Activated CD8-positive, alpha-beta memory T cell treated with anti-CD3 and anti-CD28 coated beads for 24 hours (primary cell): ENCODE results near the gene NAGS.
"Not testable (repeated sequence)": the region's sequence is repeated elsewhere in the genome, so short reads cannot be mapped to it uniquely, and the experiment has no call there.

Experiments
- DNase-seq: peaks from one replicate; pipeline ENCODE4 v3.0.0-alpha.2; 2020

The NAGS gene

GRCh38 chr17:44004077-44004760 is at the start of gene NAGS:
Gene NAGS (plus strand): TSS chr17:44004622. CDS start chr17:44004664, 42 bp downstream.
- no peak for DNase-seq

GRCh38 chr17:43956222-43956621 is 48.2 kb upstream of the NAGS start:
- no peak for DNase-seq

GRCh38 chr17:43958748-43959352 is 45.6 kb upstream of the NAGS start:
- DNase-seq, result no peak

- not testable (repeated sequence) for DNase-seq
Observed at GRCh38 chr17:43961292-43961691, 43.1 kb upstream of the NAGS start.

GRCh38 chr17:43961954-43962353 is 42.5 kb upstream of the NAGS start:
- DNase-seq, result no peak

- no peak for DNase-seq
Observed at GRCh38 chr17:43962479-43962878, 41.9 kb upstream of the NAGS start.

GRCh38 chr17:43966276-43966675 is 38.1 kb upstream of the NAGS start:
- no peak for DNase-seq

- no peak for DNase-seq
Observed at GRCh38 chr17:43967251-43967875, 37.1 kb upstream of the NAGS start.

- no peak for DNase-seq
Observed at GRCh38 chr17:43970366-43970765, 34.1 kb upstream of the NAGS start.

- not testable (repeated sequence) for DNase-seq
Observed at GRCh38 chr17:43971436-43971835, 33.0 kb upstream of the NAGS start.

- not testable (repeated sequence) for DNase-seq
Observed at GRCh38 chr17:43972444-43973212, 31.8 kb upstream of the NAGS start.

- DNase-seq, result no peak
Observed at GRCh38 chr17:43974382-43975266, 29.8 kb upstream of the NAGS start.

- DNase-seq, result no peak
Observed at GRCh38 chr17:43975898-43976297, 28.5 kb upstream of the NAGS start.

GRCh38 chr17:43976963-43977837 is 27.2 kb upstream of the NAGS start:
- DNase-seq, result no peak

- no peak for DNase-seq
Observed at GRCh38 chr17:43978078-43978477, 26.3 kb upstream of the NAGS start.

GRCh38 chr17:43979011-43979410 is 25.4 kb upstream of the NAGS start:
- DNase-seq, result no peak

GRCh38 chr17:43979671-43980070 is 24.8 kb upstream of the NAGS start:
- DNase-seq, result no peak

- DNase-seq, result no peak
Observed at GRCh38 chr17:43982171-43982570, 22.3 kb upstream of the NAGS start.

- DNase-seq, result no peak
Observed at GRCh38 chr17:43983196-43983514, 21.3 kb upstream of the NAGS start.

- no peak for DNase-seq
Observed at GRCh38 chr17:43983515-43984411, 20.7 kb upstream of the NAGS start.

GRCh38 chr17:43984521-43984920 is 19.9 kb upstream of the NAGS start:
- DNase-seq, result no peak
